ENCODE data around the gene CCDC177. TPM values are rescaled to one million over a fixed set of nuclear protein-coding genes. Genes with fewer than 3 reads are reported as not detected.
"Not testable (repeated sequence)": the region's sequence is repeated elsewhere in the genome, so short reads cannot be mapped to it uniquely, and the experiment has no call there.

The CCDC177 gene
- total RNA-seq, 1 donor from 2014 or later: not detected

- DNase-seq (ENCODE audit: low read depth): no peak
- peak within 1 kb of the TSS; percentile 75 for H3K4me3 ChIP-seq (ENCODE audit: low read depth, low read length)
- TF ChIP-seq CTCF (conservative IDR thresholded peaks at IDR 0.05; ENCODE audit: low read depth, low read length): no peak
Observed at GRCh38 chr14:69611172-69612013, 36.7 kb upstream of the CCDC177 start, which contains the start of gene SUSD6. Gene SUSD6, plus strand, starts transcription at chr14:69611596. Its CDS starts 46,997 bp downstream, at chr14:69658593.

- TF ChIP-seq CTCF (conservative IDR thresholded peaks at IDR 0.05; ENCODE audit: low read depth, low read length): no peak
- no peak for DNase-seq (ENCODE audit: low read depth)
- H3K4me3 ChIP-seq (ENCODE audit: low read depth, low read length): peak overlapping the region; percentile 69
Observed at GRCh38 chr14:69610874-69611171, 36.2 kb upstream of the CCDC177 start.

- peak overlapping the region; percentile 69 for H3K4me3 ChIP-seq (ENCODE audit: low read depth, low read length)
- no peak for TF ChIP-seq CTCF (conservative IDR thresholded peaks at IDR 0.05; ENCODE audit: low read depth, low read length)
- DNase-seq (ENCODE audit: low read depth): no peak
Observed at GRCh38 chr14:69610020-69610873, 35.6 kb upstream of the CCDC177 start.

- DNase-seq (ENCODE audit: low read depth): no peak
- H3K4me3 ChIP-seq (ENCODE audit: low read depth, low read length): no peak overlapping the region
- no peak for TF ChIP-seq CTCF (conservative IDR thresholded peaks at IDR 0.05; ENCODE audit: low read depth, low read length)
Observed at GRCh38 chr14:69606258-69607184, 31.9 kb upstream of the CCDC177 start.

- no peak for TF ChIP-seq CTCF (conservative IDR thresholded peaks at IDR 0.05; ENCODE audit: low read depth, low read length)
- H3K4me3 ChIP-seq (ENCODE audit: low read depth, low read length): no peak overlapping the region
- no peak for DNase-seq (ENCODE audit: low read depth)
Observed at GRCh38 chr14:69605738-69606137, 31.1 kb upstream of the CCDC177 start.

GRCh38 chr14:69600304-69600891, 25.7 kb upstream of the CCDC177 start:
- no peak for DNase-seq (ENCODE audit: low read depth)
- TF ChIP-seq CTCF (conservative IDR thresholded peaks at IDR 0.05; ENCODE audit: low read depth, low read length): no peak
- H3K4me3 ChIP-seq (ENCODE audit: low read depth, low read length): no peak overlapping the region

GRCh38 chr14:69599431-69599830, 24.8 kb upstream of the CCDC177 start:
- not testable (repeated sequence) for DNase-seq (ENCODE audit: low read depth); H3K4me3 ChIP-seq (ENCODE audit: low read depth, low read length)

Data from epithelial cell of proximal tubule (primary cell).